ENCODE measurements around the gene BBS1. TPM values are rescaled to one million over a fixed set of nuclear protein-coding genes. Genes with fewer than 3 reads are reported as not detected.

Gene BBS1
- total and polyA plus RNA-seq, 4 donors: 4.2 to 18.5 (median 8.6) TPM

GRCh38 chr11:66546368-66546965, 36.0 kb downstream of the BBS1 start, which contains the start of gene ACTN3:
Gene ACTN3 (plus strand): TSS chr11:66546903. CDS start chr11:66546938, 35 bp downstream.
- peaks cover 5 to 12% (median 8%) of the 10 kb centered on the region in 4 donors for H3K4me1 ChIP-seq (ENCODE audit: control insufficient read depth in 4 of 4, insufficient read depth in 4 of 4, low read length in 3 of 4)
- H3K27ac ChIP-seq (ENCODE audit: low read depth in 1 of 2, low read length in 2 of 2): peak within 1 kb of the TSS; percentile 24 to 50
- H3K36me3 ChIP-seq (ENCODE audit: control insufficient read depth in 4 of 4, insufficient read depth in 3 of 4, low read depth in 1 of 4, low read length in 3 of 4): peaks cover 0 to 12% (median 4%) of the 10 kb centered on the region in 4 donors
- H3K9ac ChIP-seq (ENCODE audit: low read depth in 1 of 2, low read length in 2 of 2): peak within 1 kb of the TSS; percentile 68 to 74
- H3K4me3 ChIP-seq (ENCODE audit: low read depth in 1 of 3, low read length in 3 of 3): peak within 1 kb of the TSS; percentile 60 to 84 (median 70)
- no peak for DNase-seq (ENCODE audit: low spot score)
- no peaks in the 10 kb centered on the region for H3K9me3 ChIP-seq (ENCODE audit: control insufficient read depth in 4 of 4, low read length in 3 of 4)
- 12% methylated on average over 37 of the region's 37 CpGs for WGBS
- no peaks in the 10 kb centered on the region for H3K27me3 ChIP-seq (ENCODE audit: control insufficient read depth in 4 of 4, insufficient read depth in 4 of 4, low read length in 3 of 4)
- TF ChIP-seq CTCF (IDR thresholded peaks at IDR 0.05; ENCODE audit: low read depth, low read length, missing input control) (no peak), ATF3 (IDR thresholded peaks at IDR 0.05) (no peak), JUND (IDR thresholded peaks at IDR 0.05) (no peak), HNF4A (conservative IDR thresholded peaks at IDR 0.05) (no peak), MAX (IDR thresholded peaks at IDR 0.05) (no peak), RAD21 (IDR thresholded peaks at IDR 0.05) (no peak), TAF1 (conservative IDR thresholded peaks at IDR 0.05) (no peak), FOXA1 (IDR thresholded peaks at IDR 0.05) (no peak), GABPA (IDR thresholded peaks at IDR 0.05 in 1 of 2, conservative IDR thresholded peaks at IDR 0.05 in 1 of 2) (no peak), FOXA2 (IDR thresholded peaks at IDR 0.05) (no peak), HNF4G (IDR thresholded peaks at IDR 0.05) (no peak), NR2F2 (IDR thresholded peaks at IDR 0.05) (no peak)

- peaks cover 0 to 9% (median 4%) of the 10 kb centered on the region in 4 donors for H3K36me3 ChIP-seq (ENCODE audit: control insufficient read depth in 4 of 4, insufficient read depth in 3 of 4, low read depth in 1 of 4, low read length in 3 of 4)
- DNase-seq (ENCODE audit: low spot score): no peak
- no peak overlapping the region for H3K4me3 ChIP-seq (ENCODE audit: low read depth in 1 of 3, low read length in 3 of 3)
- WGBS: 40% methylated on average over 18 of the region's 18 CpGs
- no peak overlapping the region for H3K27ac ChIP-seq (ENCODE audit: low read depth in 1 of 2, low read length in 2 of 2)
- H3K9me3 ChIP-seq (ENCODE audit: control insufficient read depth in 4 of 4, low read length in 3 of 4): no peaks in the 10 kb centered on the region
- H3K27me3 ChIP-seq (ENCODE audit: control insufficient read depth in 4 of 4, insufficient read depth in 4 of 4, low read length in 3 of 4): no peaks in the 10 kb centered on the region
- no peak overlapping the region for H3K9ac ChIP-seq (ENCODE audit: low read depth in 1 of 2, low read length in 2 of 2)
- TF ChIP-seq RXRA (IDR thresholded peaks at IDR 0.05) (no peak), REST (IDR thresholded peaks at IDR 0.05) (no peak), JUND (IDR thresholded peaks at IDR 0.05) (no peak), ATF3 (IDR thresholded peaks at IDR 0.05) (no peak)
- H3K4me1 ChIP-seq (ENCODE audit: control insufficient read depth in 4 of 4, insufficient read depth in 4 of 4, low read length in 3 of 4): peaks cover 5 to 12% (median 8%) of the 10 kb centered on the region in 4 donors
Observed at GRCh38 chr11:66546966-66547661, 36.7 kb downstream of the BBS1 start.
